Activated CD8-positive, alpha-beta memory T cell treated with anti-CD3 and anti-CD28 coated beads, Interleukin-2, amount 50 U/mL, for 1 hour (primary cell): ENCODE results near the gene TMEM98.
"Not testable (repeated sequence)": the region's sequence is repeated elsewhere in the genome, so short reads cannot be mapped to it uniquely, and the experiment has no call there.

Source experiments
- DNase-seq: peaks from one replicate; pipeline ENCODE4 v3.0.0-alpha.2; 2020; ENCODE audit errors: extremely low read depth

TMEM98 gene

GRCh38 chr17:32927724-32928585 lies at the start of gene TMEM98:
TSS of gene TMEM98 (plus strand) at chr17:32928153. CDS start at chr17:32931529, 3,376 bp downstream.
- no peak for DNase-seq

GRCh38 chr17:32878211-32878610 lies 49.7 kb upstream of the TMEM98 start:
- DNase-seq, result no peak

GRCh38 chr17:32879134-32879533 lies 48.8 kb upstream of the TMEM98 start:
- DNase-seq, result no peak

GRCh38 chr17:32880671-32881453 lies 47.1 kb upstream of the TMEM98 start:
- no peak for DNase-seq

- no peak for DNase-seq
These were observed 45.9 kb upstream of the TMEM98 start for GRCh38 chr17:32882029-32882428.

- no peak for DNase-seq
These were observed 45.2 kb upstream of the TMEM98 start for GRCh38 chr17:32882734-32883133.

- not testable (repeated sequence) for DNase-seq
These were observed 41.0 kb upstream of the TMEM98 start for GRCh38 chr17:32886951-32887350.

- not testable (repeated sequence) for DNase-seq
These were observed 40.5 kb upstream of the TMEM98 start for GRCh38 chr17:32887410-32887809.

- no peak for DNase-seq
These were observed 33.7 kb upstream of the TMEM98 start for GRCh38 chr17:32894245-32894644.

- no peak for DNase-seq
These were observed 31.2 kb upstream of the TMEM98 start for GRCh38 chr17:32896647-32897258.

GRCh38 chr17:32899236-32900013 lies 28.5 kb upstream of the TMEM98 start:
- no peak for DNase-seq

GRCh38 chr17:32901743-32902142 lies 26.2 kb upstream of the TMEM98 start:
- DNase-seq, result no peak

GRCh38 chr17:32903774-32904673 lies 23.9 kb upstream of the TMEM98 start:
- DNase-seq, result no peak

GRCh38 chr17:32904891-32905290 lies 23.1 kb upstream of the TMEM98 start:
- no peak for DNase-seq

- DNase-seq, result no peak
These were observed 20.4 kb upstream of the TMEM98 start for GRCh38 chr17:32907583-32907982.

GRCh38 chr17:32909787-32910369 lies 18.1 kb upstream of the TMEM98 start:
- DNase-seq, result no peak

GRCh38 chr17:32910769-32911168 lies 17.2 kb upstream of the TMEM98 start:
- DNase-seq, result no peak

GRCh38 chr17:32912218-32912897 lies 15.6 kb upstream of the TMEM98 start:
- no peak for DNase-seq

- no peak for DNase-seq
These were observed 14.4 kb upstream of the TMEM98 start for GRCh38 chr17:32913593-32913992.

- no peak for DNase-seq
These were observed 13.8 kb upstream of the TMEM98 start for GRCh38 chr17:32914181-32914580.
